Stimulated activated CD8-positive, alpha-beta memory T cell treated with anti-CD3 and anti-CD28 coated beads, Interleukin-15, amount 100 ng/mL, for 4 hours (primary cell): Measurements from ENCODE around the gene TTYH3.
"Not testable (repeated sequence)": the region's sequence is repeated elsewhere in the genome, so short reads cannot be mapped to it uniquely, and the experiment has no call there.

Experiments used
- DNase-seq, 2 donors: peaks; one replicate each; pipeline ENCODE4 v3.0.0-alpha.2; 2020; ENCODE audit warnings: low read depth in 2 of 2

Gene TTYH3

GRCh38 chr7:2688409-2689342 is 56.9 kb downstream of the TTYH3 start:
- no peak for DNase-seq

- DNase-seq: no peak
Observed at GRCh38 chr7:2689343-2689847, 57.6 kb downstream of the TTYH3 start.

- no peak for DNase-seq
Observed at GRCh38 chr7:2689951-2690705, 58.3 kb downstream of the TTYH3 start.

DNA sequence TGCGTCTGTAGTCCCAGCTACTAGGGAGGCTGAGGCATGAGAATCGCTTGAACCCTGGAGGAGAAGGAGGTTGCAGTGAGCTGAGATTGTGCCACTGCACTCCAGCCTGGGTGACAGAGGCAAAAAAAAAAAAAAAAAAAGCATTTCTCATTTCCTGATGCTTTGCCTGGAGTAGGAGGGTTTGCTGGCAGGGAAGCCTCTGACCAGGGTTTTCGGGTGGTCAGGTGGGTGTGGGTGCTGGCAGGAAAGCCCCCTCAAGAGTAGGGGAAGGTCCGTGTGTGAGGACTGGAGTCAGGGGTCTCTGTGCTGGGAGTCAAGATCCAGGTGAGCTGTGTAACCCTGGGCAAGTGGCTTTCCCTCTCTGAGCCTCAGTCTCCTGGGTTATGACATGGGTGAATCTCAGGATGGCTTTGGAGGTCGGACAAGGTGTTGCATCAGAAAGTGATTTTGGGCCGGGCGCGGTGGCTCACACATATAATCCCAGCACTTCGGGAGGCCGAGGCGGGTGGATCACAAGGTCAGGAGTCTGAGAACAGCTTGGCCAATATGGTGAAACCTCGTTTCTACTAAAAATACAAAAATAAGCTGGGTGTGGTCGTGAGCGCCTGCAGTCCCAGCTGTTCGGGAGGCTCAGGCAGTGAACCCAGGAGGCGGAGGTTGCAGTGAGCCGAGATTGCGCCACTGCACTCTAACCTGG is 59.4 kb downstream of the TTYH3 start:
- DNase-seq: no peak

- DNase-seq: not testable (repeated sequence)
Observed at GRCh38 chr7:2691932-2692439, 60.2 kb downstream of the TTYH3 start.

DNA sequence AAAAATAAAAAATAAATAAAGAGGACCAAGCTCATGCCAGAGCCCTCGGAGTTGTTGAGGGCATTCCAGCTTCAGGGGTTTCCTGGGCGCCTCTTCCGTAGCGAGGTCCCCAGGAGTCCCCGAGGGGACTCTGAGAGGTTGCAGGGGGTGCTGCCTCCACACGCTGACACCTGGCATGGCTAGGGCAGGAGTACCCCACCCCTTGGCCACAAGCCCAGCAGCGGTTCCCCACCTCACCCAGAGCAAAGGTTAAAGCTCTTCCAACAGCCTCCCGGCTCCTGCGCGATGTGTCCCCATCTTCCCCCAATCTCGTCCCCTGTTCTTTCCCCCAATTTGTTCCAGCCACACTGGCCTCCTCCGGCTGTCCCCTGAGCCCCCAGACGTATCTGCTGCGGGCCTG is 60.8 kb downstream of the TTYH3 start:
- no peak for DNase-seq

- DNase-seq: not testable (repeated sequence)
Observed at GRCh38 chr7:2693420-2694121, 61.8 kb downstream of the TTYH3 start.

- not testable (repeated sequence) for DNase-seq
Observed at GRCh38 chr7:2694122-2694436, 62.3 kb downstream of the TTYH3 start.

DNA sequence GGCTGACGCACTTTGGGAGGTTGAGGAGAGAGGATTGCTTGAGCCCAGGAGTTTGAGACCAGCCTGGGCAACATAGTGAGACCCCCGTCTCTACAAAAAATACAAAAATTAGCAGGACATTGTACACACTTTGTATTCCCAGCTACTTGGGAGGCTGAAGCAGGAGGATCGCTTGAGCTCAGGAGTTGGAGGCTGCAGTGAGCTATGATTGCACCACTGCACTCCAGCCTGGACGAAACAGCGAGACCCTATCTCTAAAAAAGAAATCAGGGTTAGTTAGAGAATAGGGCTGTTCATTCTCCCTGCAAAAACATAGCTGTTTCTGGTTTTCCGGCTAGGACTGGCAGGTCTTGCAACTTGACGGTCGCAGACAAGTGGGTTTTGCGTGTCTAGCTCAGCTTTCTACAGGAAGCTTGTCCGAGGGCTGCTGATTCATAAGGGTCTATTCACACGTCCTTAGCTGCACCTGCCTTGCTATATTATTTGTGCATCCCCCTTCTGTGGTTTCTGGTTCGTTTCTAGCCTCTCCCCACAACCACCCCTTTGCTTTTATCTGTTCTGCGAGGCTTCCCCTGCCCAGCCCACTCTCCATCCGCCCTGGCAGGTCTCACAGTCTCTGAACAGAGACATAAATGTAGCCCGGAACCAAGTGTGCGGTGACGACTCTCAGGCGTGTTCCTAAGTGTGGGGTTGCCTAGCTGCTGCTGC is 66.9 kb downstream of the TTYH3 start:
- DNase-seq: peak; percentile 27 to 46

GRCh38 chr7:2699289-2699620 is 67.5 kb downstream of the TTYH3 start:
- DNase-seq: no peak

GRCh38 chr7:2700141-2700850 is 68.5 kb downstream of the TTYH3 start:
- DNase-seq: no peak

DNA sequence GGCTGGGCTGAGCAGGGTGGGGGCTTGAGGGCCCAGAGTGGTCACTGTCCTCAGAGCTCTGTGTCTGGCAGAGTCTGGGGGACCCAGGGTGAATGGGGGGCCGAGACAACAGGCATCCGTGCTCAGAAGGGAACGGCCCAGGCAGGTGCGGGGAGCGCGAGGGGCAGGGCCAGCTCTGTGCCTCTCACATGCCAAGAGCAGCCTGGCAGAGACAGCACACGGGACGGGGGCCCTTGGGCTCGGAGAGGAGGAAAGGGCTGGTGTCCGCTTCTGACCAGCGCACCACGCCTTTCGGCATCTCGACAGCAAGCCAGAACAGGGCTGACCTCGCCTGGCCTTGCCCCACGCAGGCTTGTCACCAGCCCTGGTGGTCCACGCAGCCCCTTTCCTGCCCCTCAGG is 69.6 kb downstream of the TTYH3 start:
- DNase-seq: no peak

DNA sequence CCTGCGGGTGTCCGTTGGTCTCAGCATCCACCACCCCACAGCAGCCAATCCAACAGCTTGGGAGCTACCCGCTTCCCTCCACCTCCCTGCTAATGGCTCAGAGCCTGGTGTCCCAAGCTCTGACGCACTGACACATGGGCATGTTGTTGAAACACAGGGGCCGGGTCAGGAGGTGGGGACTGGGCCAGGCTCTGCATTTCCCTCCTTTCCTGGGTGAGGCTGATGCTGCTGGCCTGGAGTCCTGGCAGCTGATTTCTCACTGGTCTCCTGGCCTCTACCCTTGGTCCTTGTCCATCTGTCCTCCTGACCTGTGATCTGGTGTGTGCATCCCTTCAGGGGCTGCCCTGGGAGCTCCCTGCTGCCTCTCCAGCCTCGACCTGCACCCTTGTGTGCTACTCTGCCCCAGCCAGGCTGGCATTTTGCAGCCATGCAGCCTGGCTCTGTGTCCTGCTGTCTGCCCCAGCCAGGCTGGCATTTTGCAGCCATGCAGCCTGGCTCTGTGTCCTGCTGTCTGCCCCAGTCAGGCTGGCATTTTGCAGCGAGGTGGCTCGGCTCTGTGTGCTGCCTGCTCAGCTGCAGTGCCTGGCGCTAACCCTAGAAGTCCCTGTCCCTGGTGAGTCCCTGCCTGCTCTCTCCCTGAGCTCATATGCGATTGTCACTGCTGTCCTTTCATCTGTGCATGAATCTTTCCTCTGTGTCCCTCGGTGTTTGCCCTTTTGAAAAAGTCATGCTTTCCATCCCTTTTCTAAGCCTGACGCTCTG is 70.2 kb downstream of the TTYH3 start:
- no peak for DNase-seq

DNA sequence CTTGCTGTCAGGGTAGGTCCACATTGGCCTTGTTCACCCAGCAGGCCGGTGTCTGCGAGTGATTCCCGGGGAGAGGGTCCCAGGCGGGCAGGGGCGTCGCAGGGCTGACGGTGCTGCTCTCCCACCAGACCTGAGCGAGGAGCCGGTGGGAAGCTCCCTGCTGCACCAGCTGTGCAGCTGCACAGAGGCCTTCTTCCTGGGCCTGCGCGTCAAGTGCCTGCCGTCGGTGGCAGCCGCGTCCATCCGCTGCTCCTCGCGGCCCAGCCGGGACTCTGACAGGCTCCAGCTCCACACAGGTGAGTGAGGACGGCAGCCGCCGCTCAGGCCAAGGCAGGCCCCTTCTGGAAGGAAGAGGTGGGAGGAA is 70.8 kb downstream of the TTYH3 start:
- DNase-seq: no peak

GRCh38 chr7:2705371-2706096 is 73.7 kb downstream of the TTYH3 start:
- DNase-seq: no peak

DNA sequence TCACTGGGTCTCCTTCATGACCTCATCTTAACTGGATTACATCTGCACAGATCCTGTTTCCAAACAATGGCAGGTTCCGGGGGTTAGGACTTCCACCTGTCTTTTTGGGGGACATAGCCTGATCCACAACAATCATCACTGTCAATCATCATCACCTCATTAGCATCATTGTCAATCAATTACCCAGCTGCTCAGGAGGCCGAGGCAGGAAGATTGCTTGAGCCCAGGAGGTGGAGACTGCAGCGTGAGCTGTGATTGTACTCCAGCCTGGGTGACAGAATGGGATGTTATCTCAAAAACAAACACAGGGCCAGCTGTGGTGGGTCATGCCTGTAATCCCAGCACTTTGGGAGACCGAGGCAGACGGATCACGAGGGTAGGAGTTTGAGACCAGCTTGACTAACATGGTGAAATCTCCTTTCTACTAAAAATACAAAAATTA is 74.9 kb downstream of the TTYH3 start:
- DNase-seq: no peak

DNA sequence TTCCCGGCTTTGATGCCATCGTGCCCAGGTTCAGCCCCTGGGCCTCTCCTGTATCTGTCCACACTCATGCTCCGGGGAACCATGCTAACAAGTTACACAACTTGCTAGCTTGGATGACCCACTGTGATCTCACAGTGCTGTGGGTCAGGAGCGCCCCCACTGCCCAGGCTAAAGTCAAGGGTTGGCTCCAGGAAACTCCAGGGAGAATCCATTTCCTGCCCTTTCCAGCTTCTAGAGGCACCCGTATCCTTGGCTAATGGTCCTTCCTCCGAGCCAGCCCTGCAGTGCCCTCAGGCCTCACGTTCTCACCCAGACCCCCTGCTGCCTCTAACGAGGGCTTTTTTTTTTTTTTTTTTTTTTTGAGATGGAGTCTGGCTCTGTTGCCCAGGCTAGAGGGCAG is 75.7 kb downstream of the TTYH3 start:
- DNase-seq: no peak

- no peak for DNase-seq
Observed at GRCh38 chr7:2708041-2708440, 76.3 kb downstream of the TTYH3 start.
